IMR-90 (cell line): ENCODE data around the gene AGXT2. TPM values are rescaled to one million over a fixed set of nuclear protein-coding genes. Genes with fewer than 3 reads are reported as not detected.

Source experiments
- ATAC-seq: fragments of 200-7000 bp; cut with Tn5 transposase; 2 replicates; pipeline ENCODE4 v1.9.1; 2020; ENCODE audit warnings: low read depth, mild to moderate bottlenecking, moderate library complexity
- BruUV-seq: library from RNA; stranded (reverse); fragments of 400-500 nt; replicated peaks from 2 replicates; lab custom pipeline; 2021; lab: Mats Ljungman, UMichigan
- CTCF ChIA-PET: fragments of 300-600 bp; formaldehyde crosslinking; extraction: SDS; loops from one replicate; lab custom pipeline; 2021; ENCODE audit warnings: antibody characterized with exemption; lab: Yijun Ruan, JAX
- POLR2A ChIA-PET: fragments of 300-600 bp; sonication (Branson Sonifier 250); formaldehyde crosslinking; loops from one replicate; lab custom pipeline; 2022; ENCODE audit warnings: antibody characterized with exemption; ENCODE audit not compliant: unreplicated experiment; lab: Charles Lee
- DNase-seq: peaks from one replicate; pipeline ENCODE4 v3.0.0; 2013
- H2AFZ ChIP-seq: replicated peaks from 2 replicates; pipeline ENCODE3; 2013; ENCODE audit warnings: low read length, mild to moderate bottlenecking; ENCODE audit not compliant: poor library complexity
- H2AK5ac ChIP-seq: 2 replicates; pipeline ENCODE4 v1.6.1; 2013; ENCODE audit warnings: low read depth, low read length, inconsistent platforms
- H2AK9ac ChIP-seq: replicated peaks from 2 replicates; pipeline ENCODE3; 2013; ENCODE audit warnings: mild to moderate bottlenecking, low read depth, low read length, moderate library complexity; ENCODE audit not compliant: poor library complexity
- H2BK120ac ChIP-seq: 2 replicates; pipeline ENCODE4 v1.6.1; 2013; ENCODE audit warnings: low read depth, low read length, inconsistent platforms
- H2BK15ac ChIP-seq: 3 replicates; pipeline ENCODE4 v1.6.1; 2013; ENCODE audit warnings: low read depth, low read length, inconsistent platforms
- H2BK20ac ChIP-seq: 2 replicates; pipeline ENCODE4 v1.6.1; 2013; ENCODE audit warnings: low read depth, mild to moderate bottlenecking, inconsistent platforms, low read length, moderate library complexity
- H2BK5ac ChIP-seq: 2 replicates; pipeline ENCODE4 v1.6.1; 2013; ENCODE audit warnings: mild to moderate bottlenecking, low read depth, low read length, inconsistent platforms; ENCODE audit not compliant: poor library complexity, severe bottlenecking
- H3K14ac ChIP-seq: replicated peaks from 2 replicates; pipeline ENCODE4 v1.6.1; 2013; ENCODE audit warnings: low read depth, low read length, inconsistent platforms
- H3K18ac ChIP-seq: 2 replicates; pipeline ENCODE4 v1.6.1; 2013; ENCODE audit warnings: low read depth, low read length, control low read depth
- H3K23ac ChIP-seq: 2 replicates; pipeline ENCODE4 v1.6.1; 2013; ENCODE audit warnings: low read depth, low read length, inconsistent platforms
- H3K27ac ChIP-seq: 2 replicates; pipeline ENCODE4 v1.5.1; 2013; ENCODE audit warnings: mild to moderate bottlenecking, control low read depth, low read length; ENCODE audit not compliant: insufficient read depth
- H3K27me3 ChIP-seq: 2 replicates; pipeline ENCODE4 v1.6.1; 2013; ENCODE audit warnings: low read length; ENCODE audit not compliant: control insufficient read depth, insufficient read depth
- H3K36me3 ChIP-seq: 2 replicates; pipeline ENCODE4 v1.6.1; 2013; ENCODE audit warnings: low read length, mixed read lengths; ENCODE audit not compliant: control insufficient read depth, insufficient read depth
- H3K4ac ChIP-seq: 2 replicates; pipeline ENCODE4 v1.6.1; 2013; ENCODE audit warnings: low read depth, low read length, inconsistent platforms
- H3K4me1 ChIP-seq: 2 replicates; pipeline ENCODE4 v1.6.1; 2013; ENCODE audit warnings: low read length, mixed read lengths; ENCODE audit not compliant: control insufficient read depth, insufficient read depth
- H3K4me2 ChIP-seq: 2 replicates; pipeline ENCODE4 v1.6.1; 2013; ENCODE audit warnings: low read depth, mild to moderate bottlenecking, control low read depth, low read length, moderate library complexity
- H3K4me3 ChIP-seq: 2 replicates; pipeline ENCODE4 v1.5.1; 2013; ENCODE audit warnings: low read depth, mild to moderate bottlenecking, control low read depth, low read length, moderate library complexity; ENCODE audit not compliant: insufficient read depth
- H3K56ac ChIP-seq: 2 replicates; pipeline ENCODE4 v1.6.1; 2013; ENCODE audit warnings: low read length, inconsistent platforms; ENCODE audit not compliant: insufficient read depth; ENCODE audit errors: extremely low read depth
- H3K79me1 ChIP-seq, 2 experiments: 2 replicates each; pipeline ENCODE4 v1.6.1; 2013; ENCODE audit warnings: low read length in 2 of 2, inconsistent platforms in 1 of 2, low read depth in 1 of 2
- H3K9ac ChIP-seq: 2 replicates; pipeline ENCODE4 v1.6.1; 2013; ENCODE audit warnings: low read depth, low read length, control low read depth
- H3K9me1 ChIP-seq: 2 replicates; pipeline ENCODE4 v1.6.1; 2013; ENCODE audit warnings: low read length, inconsistent platforms; ENCODE audit not compliant: insufficient read depth
- H3K9me3 ChIP-seq: 2 replicates; pipeline ENCODE4 v1.6.1; 2013; ENCODE audit warnings: low read length; ENCODE audit not compliant: control insufficient read depth, insufficient read depth
- H4K20me1 ChIP-seq: 2 replicates; pipeline ENCODE4 v1.6.1; 2013; ENCODE audit warnings: low read length, inconsistent platforms; ENCODE audit not compliant: insufficient read depth
- H4K5ac ChIP-seq: 2 replicates; pipeline ENCODE4 v1.6.1; 2013; ENCODE audit warnings: mild to moderate bottlenecking, low read depth, low read length, control low read depth
- H4K8ac ChIP-seq, 2 experiments: 2 replicates each; pipeline ENCODE4 v1.6.1; 2013; ENCODE audit warnings: low read depth in 2 of 2, low read length in 2 of 2, control low read depth in 1 of 2, inconsistent platforms in 1 of 2
- H4K91ac ChIP-seq: 2 replicates; pipeline ENCODE4 v1.6.1; 2013; ENCODE audit warnings: low read depth, low read length, inconsistent platforms; ENCODE audit not compliant: insufficient read depth
- BHLHE40 ChIP-seq: fragments of 150-350 bp; IDR thresholded peaks from 2 replicates; pipeline ENCODE4 v1.6.1; 2016; ENCODE audit warnings: mild to moderate bottlenecking, low read depth, low read length
- CEBPB ChIP-seq: IDR thresholded peaks from 2 replicates; pipeline ENCODE4 v1.6.1; 2012; ENCODE audit warnings: low read depth, low read length, improper control_type of control experiment
- CHD1 ChIP-seq: IDR thresholded peaks from 2 replicates; pipeline ENCODE4 v1.6.1; 2012; ENCODE audit warnings: low read depth, low read length, improper control_type of control experiment
- FOS ChIP-seq: fragments of 150-350 bp; IDR thresholded peaks from 2 replicates; pipeline ENCODE4 v1.6.1; 2016; ENCODE audit warnings: low read depth, low read length
- MAFK ChIP-seq: IDR thresholded peaks from 2 replicates; pipeline ENCODE4 v1.6.1; 2012; ENCODE audit warnings: low read depth, low read length, improper control_type of control experiment
- MAZ ChIP-seq: IDR thresholded peaks from 2 replicates; pipeline ENCODE4 v1.6.1; 2012; ENCODE audit warnings: low read depth, mild to moderate bottlenecking, low read length, improper control_type of control experiment, moderate library complexity, borderline replicate concordance
- MXI1 ChIP-seq: IDR thresholded peaks from 2 replicates; pipeline ENCODE4 v1.6.1; 2012; ENCODE audit warnings: low read depth, mild to moderate bottlenecking, low read length, moderate library complexity, borderline replicate concordance
- NFE2L2 ChIP-seq: fragments of 150-350 bp; IDR thresholded peaks from 2 replicates; pipeline ENCODE4 v1.6.1; 2016; ENCODE audit warnings: low read depth, mild to moderate bottlenecking, low read length
- POLR2A ChIP-seq: IDR thresholded peaks from 2 replicates; pipeline ENCODE4 v1.6.1; 2012; ENCODE audit warnings: mild to moderate bottlenecking, low read depth, low read length
- RAD21 ChIP-seq: IDR thresholded peaks from 2 replicates; pipeline ENCODE4 v1.6.1; 2012; ENCODE audit warnings: low read length, improper control_type of control experiment
- RCOR1 ChIP-seq: IDR thresholded peaks from 2 replicates; pipeline ENCODE4 v1.6.1; 2012; ENCODE audit warnings: mild to moderate bottlenecking, low read length, improper control_type of control experiment; ENCODE audit not compliant: insufficient replicate concordance
- RFX5 ChIP-seq: IDR thresholded peaks from 2 replicates; pipeline ENCODE4 v1.8.0; 2012; ENCODE audit warnings: low read depth, mild to moderate bottlenecking, low read length, moderate library complexity
- SMC3 ChIP-seq: fragments of 150-350 bp; IDR thresholded peaks from 2 replicates; pipeline ENCODE4 v1.6.1; 2016; ENCODE audit warnings: low read depth, mild to moderate bottlenecking, antibody characterized with exemption, low read length, moderate library complexity
- WGBS, 2 experiments: methylation state at CpG; one replicate each; pipeline versions ENCODE4 v1.1.5 to v1.1.7; 2013; ENCODE audit warnings: missing lambda C conversion rate in 2 of 2; ENCODE audit not compliant: insufficient read length in 1 of 2; ENCODE audit errors: extremely low coverage in 2 of 2; 5-methylcytosine and 5-hydroxymethylcytosine counted together
- dilution Hi-C: fragments of 300-500 bp; cut with HindIII; formaldehyde crosslinking; loops from one replicate; pipeline ENCODE4 v1.14.3; 2018; ENCODE audit warnings: low sequenced_read_pairs; ENCODE audit not compliant: unreplicated experiment
- in situ Hi-C: fragments of 300-500 bp; cut with MboI; formaldehyde crosslinking; loops from 3 replicates; pipeline ENCODE4 v1.14.3; 2019; ENCODE audit warnings: low sequenced_read_pairs, inconsistent platforms, mixed read lengths
- intact Hi-C: fragments of 100-400 bp; cut with micrococcal nuclease; formaldehyde crosslinking; loops from 2 replicates; pipeline ENCODE4 v1.10.0; 2022
- polyA plus RNA-seq, 3 experiments: library from polyadenylated mRNA; depleted of rRNA; stranded (reverse); fragments of >200 nt; gene quantifications; 2 replicates each; pipeline ENCODE4 v1.2.3, GENCODE V29; 2012; ENCODE audit warnings: low replicate concordance in 1 of 3
- total RNA-seq: library from RNA; depleted of rRNA; stranded (reverse); fragments of >200 nt; gene quantifications from 2 replicates; pipeline ENCODE4 v1.2.3, GENCODE V29; 2012
- TF ChIP-seq, protein P1 (sequence below): fragments of 150-350 bp; IDR thresholded peaks from 2 replicates; pipeline ENCODE4 v1.6.1; 2017; ENCODE audit warnings: mild to moderate bottlenecking, antibody characterized with exemption, low read length, low read depth
- TF ChIP-seq, protein P2 (sequence below): fragments of 150-350 bp; IDR thresholded peaks from 2 replicates; pipeline ENCODE4 v1.6.1; 2016; ENCODE audit warnings: low read depth, mild to moderate bottlenecking, low read length, moderate library complexity, borderline replicate concordance
- TF ChIP-seq, protein P3 (sequence below): conservative IDR thresholded peaks from 2 replicates; pipeline ENCODE4 v1.5.1; 2012; ENCODE audit warnings: mild to moderate bottlenecking, low read depth, low read length, improper control_type of control experiment

The AGXT2 gene
- total and polyA plus RNA-seq, 2 of the 4 experiments (the other 2 are of a cell fraction) = not detected

GRCh38 chr5:34982823-34983222 is 64.9 kb downstream of the AGXT2 start:
- no CpG with 5 or more reads among the region's 4 CpGs for WGBS, 2 experiments
- TF ChIP-seq POLR2A (no peak), FOS (no peak), SMC3 (no peak), BHLHE40 (no peak), RFX5 (no peak), MAFK (no peak), RAD21 (no peak), NFE2L2 (no peak), CEBPB (no peak), CHD1 (no peak), MAZ (no peak), MXI1 (no peak), RCOR1 (no peak)
- TF ChIP-seq, protein P1, sequence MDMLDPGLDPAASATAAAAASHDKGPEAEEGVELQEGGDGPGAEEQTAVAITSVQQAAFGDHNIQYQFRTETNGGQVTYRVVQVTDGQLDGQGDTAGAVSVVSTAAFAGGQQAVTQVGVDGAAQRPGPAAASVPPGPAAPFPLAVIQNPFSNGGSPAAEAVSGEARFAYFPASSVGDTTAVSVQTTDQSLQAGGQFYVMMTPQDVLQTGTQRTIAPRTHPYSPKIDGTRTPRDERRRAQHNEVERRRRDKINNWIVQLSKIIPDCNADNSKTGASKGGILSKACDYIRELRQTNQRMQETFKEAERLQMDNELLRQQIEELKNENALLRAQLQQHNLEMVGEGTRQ = no peak
- TF ChIP-seq, protein P2, sequence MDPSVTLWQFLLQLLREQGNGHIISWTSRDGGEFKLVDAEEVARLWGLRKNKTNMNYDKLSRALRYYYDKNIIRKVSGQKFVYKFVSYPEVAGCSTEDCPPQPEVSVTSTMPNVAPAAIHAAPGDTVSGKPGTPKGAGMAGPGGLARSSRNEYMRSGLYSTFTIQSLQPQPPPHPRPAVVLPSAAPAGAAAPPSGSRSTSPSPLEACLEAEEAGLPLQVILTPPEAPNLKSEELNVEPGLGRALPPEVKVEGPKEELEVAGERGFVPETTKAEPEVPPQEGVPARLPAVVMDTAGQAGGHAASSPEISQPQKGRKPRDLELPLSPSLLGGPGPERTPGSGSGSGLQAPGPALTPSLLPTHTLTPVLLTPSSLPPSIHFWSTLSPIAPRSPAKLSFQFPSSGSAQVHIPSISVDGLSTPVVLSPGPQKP = no peak
- TF ChIP-seq, protein P3, sequence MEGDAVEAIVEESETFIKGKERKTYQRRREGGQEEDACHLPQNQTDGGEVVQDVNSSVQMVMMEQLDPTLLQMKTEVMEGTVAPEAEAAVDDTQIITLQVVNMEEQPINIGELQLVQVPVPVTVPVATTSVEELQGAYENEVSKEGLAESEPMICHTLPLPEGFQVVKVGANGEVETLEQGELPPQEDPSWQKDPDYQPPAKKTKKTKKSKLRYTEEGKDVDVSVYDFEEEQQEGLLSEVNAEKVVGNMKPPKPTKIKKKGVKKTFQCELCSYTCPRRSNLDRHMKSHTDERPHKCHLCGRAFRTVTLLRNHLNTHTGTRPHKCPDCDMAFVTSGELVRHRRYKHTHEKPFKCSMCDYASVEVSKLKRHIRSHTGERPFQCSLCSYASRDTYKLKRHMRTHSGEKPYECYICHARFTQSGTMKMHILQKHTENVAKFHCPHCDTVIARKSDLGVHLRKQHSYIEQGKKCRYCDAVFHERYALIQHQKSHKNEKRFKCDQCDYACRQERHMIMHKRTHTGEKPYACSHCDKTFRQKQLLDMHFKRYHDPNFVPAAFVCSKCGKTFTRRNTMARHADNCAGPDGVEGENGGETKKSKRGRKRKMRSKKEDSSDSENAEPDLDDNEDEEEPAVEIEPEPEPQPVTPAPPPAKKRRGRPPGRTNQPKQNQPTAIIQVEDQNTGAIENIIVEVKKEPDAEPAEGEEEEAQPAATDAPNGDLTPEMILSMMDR = no peak
- H3K27me3 ChIP-seq = peaks cover 2% of the 10 kb centered on the region; the same call in 1 of the 2 replicates
- H3K27ac ChIP-seq = no peak overlapping the region
- H3K4me3 ChIP-seq = no peak overlapping the region
- H3K4ac ChIP-seq = no peak overlapping the region
- no peak overlapping the region for H3K14ac ChIP-seq
- H3K18ac ChIP-seq = no peak overlapping the region
- ChIA-PET CTCF (no interaction called here), POLR2A (no interaction called here)
- no peak overlapping the region for H4K5ac ChIP-seq
- H3K9me1 ChIP-seq = no peaks in the 10 kb centered on the region
- peaks cover 14% of the 10 kb centered on the region for H3K9me3 ChIP-seq
- no peak overlapping the region for H4K8ac ChIP-seq
- DNase-seq (no peak), ATAC-seq (no peak)
- H3K4me2 ChIP-seq = no peak overlapping the region
- no peak overlapping the region for H3K9ac ChIP-seq
- no peak overlapping the region for H2AFZ ChIP-seq
- H2BK120ac ChIP-seq = no peak overlapping the region
- H3K56ac ChIP-seq = no peak overlapping the region
- intact Hi-C loops (no loop called here), in situ Hi-C loops (no loop called here), dilution Hi-C loops (no loop called here)
- H2AK5ac ChIP-seq = no peak overlapping the region
- H2BK5ac ChIP-seq = no peak overlapping the region
- H2BK20ac ChIP-seq = no peak overlapping the region
- no peaks in the 10 kb centered on the region for H3K36me3 ChIP-seq
- no peaks in the 10 kb centered on the region for H3K79me1 ChIP-seq
- H4K20me1 ChIP-seq = no peaks in the 10 kb centered on the region
- H3K4me1 ChIP-seq = no peaks in the 10 kb centered on the region
- no peak overlapping the region for H3K23ac ChIP-seq
- no TSS peak for BruUV-seq
- no peak overlapping the region for H2AK9ac ChIP-seq
- no peak overlapping the region for H2BK15ac ChIP-seq
- no peak overlapping the region for H4K91ac ChIP-seq
